Measurements from ENCODE around the gene C6orf62. TPM values are rescaled to one million over a fixed set of nuclear protein-coding genes. Genes with fewer than 3 reads are reported as not detected.
"Not testable (repeated sequence)": the region's sequence is repeated elsewhere in the genome, so short reads cannot be mapped to it uniquely, and the experiment has no call there.

The C6orf62 gene
- total and polyA plus RNA-seq, 2 donors, result 109 to 178 TPM

GRCh38 chr6:24761193-24761835, 42.4 kb upstream of the C6orf62 start:
- no peaks in the 10 kb centered on the region for H3K4me1 ChIP-seq (ENCODE audit: control insufficient read depth in 2 of 2, insufficient read depth in 2 of 2, low read length in 2 of 2)
- no peak for DNase-seq (ENCODE audit: low read depth in 6 of 9, low spot score in 9 of 9)
- no peak overlapping the region for H3K27ac ChIP-seq (ENCODE audit: low read depth in 1 of 2, low read length in 1 of 2)
- 98% methylated on average over 17 of the region's 17 CpGs for WGBS
- no peaks in the 10 kb centered on the region for H3K27me3 ChIP-seq (ENCODE audit: control insufficient read depth in 2 of 2, insufficient read depth in 1 of 2, low read length in 1 of 2)
- no peaks in the 10 kb centered on the region for H3K36me3 ChIP-seq (ENCODE audit: control insufficient read depth in 2 of 2, insufficient read depth in 2 of 2, low read length in 1 of 2)
- no peak overlapping the region for H3K4me3 ChIP-seq (ENCODE audit: low read length in 2 of 2)
- H3K9me3 ChIP-seq (ENCODE audit: control insufficient read depth in 2 of 2, insufficient read depth in 1 of 2, low read length in 1 of 2), result no peaks in the 10 kb centered on the region

GRCh38 chr6:24760210-24760609, 41.3 kb upstream of the C6orf62 start:
- no peaks in the 10 kb centered on the region for H3K27me3 ChIP-seq (ENCODE audit: control insufficient read depth in 2 of 2, insufficient read depth in 1 of 2, low read length in 1 of 2)
- no peaks in the 10 kb centered on the region for H3K9me3 ChIP-seq (ENCODE audit: control insufficient read depth in 2 of 2, insufficient read depth in 1 of 2, low read length in 1 of 2)
- no peaks in the 10 kb centered on the region for H3K36me3 ChIP-seq (ENCODE audit: control insufficient read depth in 2 of 2, insufficient read depth in 2 of 2, low read length in 1 of 2)
- H3K4me3 ChIP-seq (ENCODE audit: low read length in 2 of 2), result no peak overlapping the region
- 97% methylated on average over 5 of the region's 5 CpGs for WGBS
- H3K27ac ChIP-seq (ENCODE audit: low read depth in 1 of 2, low read length in 1 of 2), result no peak overlapping the region
- no peaks in the 10 kb centered on the region for H3K4me1 ChIP-seq (ENCODE audit: control insufficient read depth in 2 of 2, insufficient read depth in 2 of 2, low read length in 2 of 2)
- no peak for DNase-seq (ENCODE audit: low read depth in 6 of 9, low spot score in 9 of 9)

GRCh38 chr6:24759718-24760117, 40.8 kb upstream of the C6orf62 start:
- no peak overlapping the region for H3K4me3 ChIP-seq (ENCODE audit: low read length in 2 of 2)
- H3K9me3 ChIP-seq (ENCODE audit: control insufficient read depth in 2 of 2, insufficient read depth in 1 of 2, low read length in 1 of 2), result no peaks in the 10 kb centered on the region
- 99% methylated on average over 3 of the region's 3 CpGs for WGBS
- H3K36me3 ChIP-seq (ENCODE audit: control insufficient read depth in 2 of 2, insufficient read depth in 2 of 2, low read length in 1 of 2), result no peaks in the 10 kb centered on the region
- no peak overlapping the region for H3K27ac ChIP-seq (ENCODE audit: low read depth in 1 of 2, low read length in 1 of 2)
- no peaks in the 10 kb centered on the region for H3K27me3 ChIP-seq (ENCODE audit: control insufficient read depth in 2 of 2, insufficient read depth in 1 of 2, low read length in 1 of 2)
- H3K4me1 ChIP-seq (ENCODE audit: control insufficient read depth in 2 of 2, insufficient read depth in 2 of 2, low read length in 2 of 2), result no peaks in the 10 kb centered on the region
- no peak for DNase-seq (ENCODE audit: low read depth in 6 of 9, low spot score in 9 of 9)

GRCh38 chr6:24757611-24758010, 38.7 kb upstream of the C6orf62 start:
- no peak for DNase-seq (ENCODE audit: low read depth in 6 of 9, low spot score in 9 of 9)

GRCh38 chr6:24755279-24755678, 36.3 kb upstream of the C6orf62 start:
- DNase-seq (ENCODE audit: low read depth in 6 of 9, low spot score in 9 of 9), result no peak
- no peaks in the 10 kb centered on the region for H3K36me3 ChIP-seq (ENCODE audit: control insufficient read depth in 2 of 2, insufficient read depth in 2 of 2, low read length in 1 of 2)
- no peaks in the 10 kb centered on the region for H3K4me1 ChIP-seq (ENCODE audit: control insufficient read depth in 2 of 2, insufficient read depth in 2 of 2, low read length in 2 of 2)
- no peaks in the 10 kb centered on the region for H3K27me3 ChIP-seq (ENCODE audit: control insufficient read depth in 2 of 2, insufficient read depth in 1 of 2, low read length in 1 of 2)
- no peak overlapping the region for H3K27ac ChIP-seq (ENCODE audit: low read depth in 1 of 2, low read length in 1 of 2)
- no peak overlapping the region for H3K4me3 ChIP-seq (ENCODE audit: low read length in 2 of 2)
- H3K9me3 ChIP-seq (ENCODE audit: control insufficient read depth in 2 of 2, insufficient read depth in 1 of 2, low read length in 1 of 2), result no peaks in the 10 kb centered on the region

More at GRCh38 chr6:24757611-24758010, 38.7 kb upstream of the C6orf62 start:
- WGBS, result 91% methylated on average over 6 of the region's 6 CpGs
- Histone ChIP-seq H3K36me3 (ENCODE audit: control insufficient read depth in 2 of 2, insufficient read depth in 2 of 2, low read length in 1 of 2) (no peaks in the 10 kb centered on the region), H3K4me3 (ENCODE audit: low read length in 2 of 2) (no peak overlapping the region), H3K27me3 (ENCODE audit: control insufficient read depth in 2 of 2, insufficient read depth in 1 of 2, low read length in 1 of 2) (no peaks in the 10 kb centered on the region), H3K9me3 (ENCODE audit: control insufficient read depth in 2 of 2, insufficient read depth in 1 of 2, low read length in 1 of 2) (no peaks in the 10 kb centered on the region), H3K4me1 (ENCODE audit: control insufficient read depth in 2 of 2, insufficient read depth in 2 of 2, low read length in 2 of 2) (no peaks in the 10 kb centered on the region), H3K27ac (ENCODE audit: low read depth in 1 of 2, low read length in 1 of 2) (no peak overlapping the region)

- not testable (repeated sequence) for H3K27me3 ChIP-seq (ENCODE audit: control insufficient read depth in 2 of 2, insufficient read depth in 1 of 2, low read length in 1 of 2); DNase-seq (ENCODE audit: low read depth in 6 of 9, low spot score in 9 of 9)
- WGBS, result 97% methylated on average over 4 of the region's 4 CpGs
Observed at GRCh38 chr6:24754378-24754777, 35.4 kb upstream of the C6orf62 start.

GRCh38 chr6:24753545-24753944, 34.6 kb upstream of the C6orf62 start:
- DNase-seq (ENCODE audit: low read depth in 6 of 9, low spot score in 9 of 9), result no peak
- 94% methylated on average over 2 of the region's 2 CpGs for WGBS
- no peaks in the 10 kb centered on the region for H3K9me3 ChIP-seq (ENCODE audit: control insufficient read depth in 2 of 2, insufficient read depth in 1 of 2, low read length in 1 of 2)
- H3K4me1 ChIP-seq (ENCODE audit: control insufficient read depth in 2 of 2, insufficient read depth in 2 of 2, low read length in 2 of 2), result no peaks in the 10 kb centered on the region
- H3K36me3 ChIP-seq (ENCODE audit: control insufficient read depth in 2 of 2, insufficient read depth in 2 of 2, low read length in 1 of 2), result no peaks in the 10 kb centered on the region
- no peak overlapping the region for H3K27ac ChIP-seq (ENCODE audit: low read depth in 1 of 2, low read length in 1 of 2)
- H3K27me3 ChIP-seq (ENCODE audit: control insufficient read depth in 2 of 2, insufficient read depth in 1 of 2, low read length in 1 of 2), result no peaks in the 10 kb centered on the region
- H3K4me3 ChIP-seq (ENCODE audit: low read length in 2 of 2), result no peak overlapping the region

More at GRCh38 chr6:24754378-24754777, 35.4 kb upstream of the C6orf62 start:
- not testable (repeated sequence) for H3K36me3 ChIP-seq (ENCODE audit: control insufficient read depth in 2 of 2, insufficient read depth in 2 of 2, low read length in 1 of 2); H3K4me1 ChIP-seq (ENCODE audit: control insufficient read depth in 2 of 2, insufficient read depth in 2 of 2, low read length in 2 of 2); H3K4me3 ChIP-seq (ENCODE audit: low read length in 2 of 2); H3K27ac ChIP-seq (ENCODE audit: low read depth in 1 of 2, low read length in 1 of 2); H3K9me3 ChIP-seq (ENCODE audit: control insufficient read depth in 2 of 2, insufficient read depth in 1 of 2, low read length in 1 of 2)

- no peak for DNase-seq (ENCODE audit: low read depth in 6 of 9, low spot score in 9 of 9)
- no peaks in the 10 kb centered on the region for H3K9me3 ChIP-seq (ENCODE audit: control insufficient read depth in 2 of 2, insufficient read depth in 1 of 2, low read length in 1 of 2)
- no peaks in the 10 kb centered on the region for H3K27me3 ChIP-seq (ENCODE audit: control insufficient read depth in 2 of 2, insufficient read depth in 1 of 2, low read length in 1 of 2)
- H3K36me3 ChIP-seq (ENCODE audit: control insufficient read depth in 2 of 2, insufficient read depth in 2 of 2, low read length in 1 of 2), result no peaks in the 10 kb centered on the region
- no peaks in the 10 kb centered on the region for H3K4me1 ChIP-seq (ENCODE audit: control insufficient read depth in 2 of 2, insufficient read depth in 2 of 2, low read length in 2 of 2)
- H3K27ac ChIP-seq (ENCODE audit: low read depth in 1 of 2, low read length in 1 of 2), result no peak overlapping the region
- no peak overlapping the region for H3K4me3 ChIP-seq (ENCODE audit: low read length in 2 of 2)
- 94% methylated on average over 1 of the region's 1 CpG for WGBS
Observed at GRCh38 chr6:24752917-24753492, 34.1 kb upstream of the C6orf62 start.

- Histone ChIP-seq H3K4me3 (ENCODE audit: low read length in 2 of 2) (no peak overlapping the region), H3K4me1 (ENCODE audit: control insufficient read depth in 2 of 2, insufficient read depth in 2 of 2, low read length in 2 of 2) (no peaks in the 10 kb centered on the region), H3K9me3 (ENCODE audit: control insufficient read depth in 2 of 2, insufficient read depth in 1 of 2, low read length in 1 of 2) (no peaks in the 10 kb centered on the region), H3K27me3 (ENCODE audit: control insufficient read depth in 2 of 2, insufficient read depth in 1 of 2, low read length in 1 of 2) (no peaks in the 10 kb centered on the region), H3K36me3 (ENCODE audit: control insufficient read depth in 2 of 2, insufficient read depth in 2 of 2, low read length in 1 of 2) (no peaks in the 10 kb centered on the region), H3K27ac (ENCODE audit: low read depth in 1 of 2, low read length in 1 of 2) (no peak overlapping the region)
- DNase-seq (ENCODE audit: low read depth in 6 of 9, low spot score in 9 of 9), result no peak
- 71% methylated on average over 2 of the region's 2 CpGs for WGBS
Observed at GRCh38 chr6:24752503-24752902, 33.5 kb upstream of the C6orf62 start.
